GM12801 (cell line): ENCODE measurements around the gene BCOR.

Source experiments
- CTCF ChIP-seq: IDR thresholded peaks from one replicate; pipeline ENCODE4 v1.5.1; 2011; ENCODE audit warnings: control low read depth; ENCODE audit not compliant: insufficient read length; ENCODE audit errors: extremely low read depth

The BCOR gene

GRCh38 chrX:40111868-40112267, 14.1 kb upstream of the BCOR start:
- TF ChIP-seq CTCF: no peak

- no peak for TF ChIP-seq CTCF
These were observed 11.7 kb upstream of the BCOR start for GRCh38 chrX:40109288-40110008.

GRCh38 chrX:40108959-40109287, 11.2 kb upstream of the BCOR start:
- no peak for TF ChIP-seq CTCF

- TF ChIP-seq CTCF: no peak
These were observed 10.6 kb upstream of the BCOR start for GRCh38 chrX:40108162-40108958.

GRCh38 chrX:40107291-40108161, 9.8 kb upstream of the BCOR start:
- TF ChIP-seq CTCF: no peak

- TF ChIP-seq CTCF: no peak
These were observed 9.0 kb upstream of the BCOR start for GRCh38 chrX:40106676-40107290.
